Adrenal gland (tissue), 12 donors: ENCODE measurements around the gene TGFB1. TPM values are rescaled to one million over a fixed set of nuclear protein-coding genes. Genes with fewer than 3 reads are reported as not detected.
"Not testable (repeated sequence)": the region's sequence is repeated elsewhere in the genome, so short reads cannot be mapped to it uniquely, and the experiment has no call there.

Source experiments
- DNase-seq, 7 donors: peaks; one replicate each; pipeline ENCODE4 v3.0.0-alpha.2; 2019 to 2020
- H3K27ac ChIP-seq, 5 donors: fragments of 200-600 bp; sonication (generic) in 4 of 5; 1 replicate in 3 of 5; 2 replicates in 2 of 5; pipeline versions ENCODE4 v1.5.1 to v1.8.0; 2016 to 2020; ENCODE audit warnings: mild to moderate bottlenecking in 1 of 5
- H3K27me3 ChIP-seq: fragments of 200-600 bp; 2 replicates; pipeline ENCODE4 v1.8.0; 2021
- H3K36me3 ChIP-seq, 2 donors: fragments of 200-600 bp; replicated peaks in 1 of 2; 1 replicate in 1 of 2; 2 replicates in 1 of 2; pipeline versions ENCODE4 v1.5.1 to v1.8.0; 2018 to 2022
- H3K4me1 ChIP-seq, 2 donors: fragments of 200-600 bp; replicated peaks in 1 of 2; 1 replicate in 1 of 2; 2 replicates in 1 of 2; pipeline versions ENCODE4 v1.5.1 to v1.8.0; 2018 to 2021
- H3K4me3 ChIP-seq, 4 donors: fragments of 200-600 bp; sonication (generic) in 3 of 4; one replicate each; pipeline ENCODE4 v1.5.1; 2016 to 2018
- H3K9me3 ChIP-seq, 3 donors: fragments of 200-600 bp; sonication (generic) in 1 of 3; replicated peaks in 1 of 3; 1 replicate in 2 of 3; 2 replicates in 1 of 3; pipeline versions ENCODE4 v1.5.1 to v1.8.0; 2016 to 2021
- CTCF ChIP-seq, 6 experiments: fragments of 450-650 bp in 4 of 6; fragments of 200-600 bp in 2 of 6; sonication (generic) in 1 of 6; IDR thresholded peaks; 1 replicate in 5 of 6; 2 replicates in 1 of 6; pipeline versions ENCODE4 v1.5.1 to v1.8.0; 2016 to 2021; ENCODE audit warnings: antibody characterized with exemption in 6 of 6, mild to moderate bottlenecking in 2 of 6, moderate library complexity in 1 of 6
- POLR2A ChIP-seq, 2 donors: fragments of 450-650 bp; IDR thresholded peaks; one replicate each; pipeline ENCODE4 v1.6.1; 2017; ENCODE audit warnings: antibody characterized with exemption in 2 of 2, mild to moderate bottlenecking in 2 of 2, moderate library complexity in 1 of 2
- WGBS, 4 donors: extraction: QIAGEN DNeasy Blood & Tissue Kit in 2 of 4; methylation state at CpG; one replicate each; pipeline versions ENCODE4 v1.1.5 to v1.1.7; 2013 to 2017; 5-methylcytosine and 5-hydroxymethylcytosine counted together
- intact Hi-C, 2 donors: fragments of 100-400 bp; cut with DNase I; formaldehyde crosslinking; loops; one replicate each; pipeline versions ENCODE4 v1.14.1 to v1.15.0; 2022 to 2023
- polyA plus RNA-seq, 3 donors: library from polyadenylated mRNA; stranded (reverse); fragments of 200-250 nt in 2 of 3; fragments of 350-450 nt in 1 of 3; fragmentation: Illumina TruSeq in 1 of 3; extraction: RNeasy Lipid Tissue Mini Kit (QIAGEN cat#74804) in 1 of 3; gene quantifications; one replicate each; pipeline ENCODE4 v1.2.3, GENCODE V29; 2013 to 2014
- total RNA-seq, 9 donors: library from RNA; depleted of rRNA in 4 of 9; stranded (reverse); fragments of >200 nt in 4 of 9; fragments of 120-200 nt in 1 of 9; fragmentation: NEBNext Ultra II Directional in 1 of 9; extraction: Animal tissue kit (Norgen Biotek cat#: 25700) in 1 of 9; gene quantifications; one replicate each; pipeline versions ENCODE4 v1.1.0 to v1.2.4, GENCODE V29; 2013 to 2023
- donor health status: healthy with polysubstance abuse.
- donor health status: Bipolar disorder and iron deficiency.
- donor health status: DM: yes; HTN: yes; CAD: no.
- donor health status: DM: no; HTN: no; CAD: no.
- donor health status: DM: no; HTN: no; CAD: no.
- donor health status: DM: yes; HTN: yes; CAD: no.

TGFB1 gene
- total and polyA plus RNA-seq, 12 donors, result 1.6 to 75.9 (median 35.7) TPM

DNA sequence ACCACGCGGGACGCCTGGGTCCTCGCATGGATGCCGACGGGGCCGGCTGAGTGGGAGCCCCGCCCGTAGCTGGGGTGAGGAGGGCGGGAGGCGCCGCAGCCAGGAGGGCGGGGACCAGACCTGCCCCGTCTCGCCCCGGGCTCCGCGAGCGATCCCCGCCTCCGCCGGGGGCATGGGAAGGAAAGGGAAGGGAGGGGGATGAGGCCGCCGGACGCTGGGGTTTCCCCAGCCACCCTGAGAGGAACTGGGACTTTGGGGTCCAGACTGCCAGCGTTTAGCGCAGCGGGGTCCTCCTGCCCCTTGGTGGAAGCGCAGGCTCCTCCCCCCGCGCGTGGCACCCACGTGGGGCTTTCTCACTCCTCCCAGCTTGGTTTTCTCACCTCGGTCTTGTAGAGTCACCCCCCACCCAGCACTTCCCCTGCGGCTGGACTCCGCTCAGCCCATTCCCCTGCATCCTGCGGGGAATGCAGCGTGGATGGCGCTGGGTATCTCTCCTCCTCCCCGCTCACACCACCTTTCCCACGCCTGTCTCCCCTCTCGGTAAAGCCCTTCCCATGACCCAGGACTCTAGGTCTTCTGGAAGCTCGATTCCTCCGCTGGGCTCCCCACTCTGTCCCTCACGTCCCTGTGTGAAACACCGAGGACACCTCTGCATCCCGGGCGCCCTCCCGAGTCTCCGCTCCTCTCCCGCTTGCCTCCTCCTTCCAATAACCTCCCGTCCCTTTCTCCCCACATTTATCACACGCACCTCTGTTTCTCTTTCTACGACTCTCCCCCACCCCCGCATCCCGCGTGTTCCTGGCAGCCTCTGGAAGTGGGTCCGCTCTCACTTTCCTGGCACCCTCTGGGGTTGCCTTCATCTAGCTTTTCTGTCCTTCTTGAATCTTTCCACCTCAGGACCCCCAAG is 2.1 kb downstream of the TGFB1 start:
- intact Hi-C loops, result no loop called here
- H3K36me3 ChIP-seq, result peaks cover 0 to 14% of the 10 kb centered on the region in 2 donors
- H3K4me3 ChIP-seq, result peak overlapping the region in 3 of 4 donors; percentile 48 to 74 (median 50)
- peak overlapping the region in 1 of 5 donors; percentile 46 for H3K27ac ChIP-seq
- no peaks in the 10 kb centered on the region for H3K27me3 ChIP-seq
- no peaks in the 10 kb centered on the region for H3K9me3 ChIP-seq
- 0 to 1% (median 0%) methylated on average over 31 to 58 of the region's 58 CpGs for WGBS, 4 donors
- TF ChIP-seq CTCF (IDR thresholded peaks at IDR 0.05), result no peak
- peak in 1 of 2 donors; percentile 12 for TF ChIP-seq POLR2A (IDR thresholded peaks at IDR 0.05)
- H3K4me1 ChIP-seq, result peaks cover 17 to 29% of the 10 kb centered on the region in 2 donors
- peak; percentile 46 to 78 (median 61) for DNase-seq

- Histone ChIP-seq H3K27ac (peak overlapping the region in 1 of 5 donors; percentile 46), H3K27me3 (no peaks in the 10 kb centered on the region), H3K9me3 (no peaks in the 10 kb centered on the region), H3K36me3 (peaks cover 0 to 21% of the 10 kb centered on the region in 2 donors), H3K4me1 (peaks cover 17 to 29% of the 10 kb centered on the region in 2 donors), H3K4me3 (peak overlapping the region in 2 of 4 donors; percentile 50 to 74)
- peak in 1 of 7 donors; percentile 37 for DNase-seq
- 6 to 16% (median 10%) methylated on average over 19 to 22 of the region's 22 CpGs for WGBS, 4 donors
- TF ChIP-seq POLR2A (IDR thresholded peaks at IDR 0.05) (no peak), CTCF (IDR thresholded peaks at IDR 0.05) (no peak)
- intact Hi-C loops, result no loop called here
Measured at GRCh38 chr19:41350735-41351338, 2.9 kb downstream of the TGFB1 start.

DNA sequence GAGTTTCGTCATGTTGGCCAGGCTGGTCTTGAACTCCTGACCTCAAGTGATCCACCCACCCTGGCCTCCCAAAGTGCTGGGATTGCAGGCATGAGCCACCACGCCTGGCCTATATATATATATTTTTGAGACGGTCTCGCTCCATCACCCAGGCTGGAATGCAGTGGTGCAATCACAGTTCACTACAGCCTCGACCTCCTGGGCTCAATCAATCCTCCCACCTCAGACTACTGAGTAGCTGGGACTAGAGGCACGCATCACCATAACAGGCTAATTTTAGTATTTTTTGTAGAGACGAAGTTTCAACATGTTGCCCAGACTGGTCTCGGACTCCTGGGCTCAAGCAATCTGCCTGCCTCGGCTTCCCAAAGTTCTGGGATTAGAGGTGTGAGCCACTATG is 6.8 kb downstream of the TGFB1 start:
- H3K9me3 ChIP-seq, H3K27me3 ChIP-seq, intact Hi-C loops, H3K27ac ChIP-seq, DNase-seq, H3K4me3 ChIP-seq: not testable (repeated sequence)
- WGBS, 4 donors, result 84 to 96% (median 89%) methylated on average over 9 of the region's 9 CpGs
- Histone ChIP-seq H3K36me3 (peaks cover 0 to 40% of the 10 kb centered on the region in 2 donors), H3K4me1 (peaks cover 7 to 16% of the 10 kb centered on the region in 2 donors)

DNA sequence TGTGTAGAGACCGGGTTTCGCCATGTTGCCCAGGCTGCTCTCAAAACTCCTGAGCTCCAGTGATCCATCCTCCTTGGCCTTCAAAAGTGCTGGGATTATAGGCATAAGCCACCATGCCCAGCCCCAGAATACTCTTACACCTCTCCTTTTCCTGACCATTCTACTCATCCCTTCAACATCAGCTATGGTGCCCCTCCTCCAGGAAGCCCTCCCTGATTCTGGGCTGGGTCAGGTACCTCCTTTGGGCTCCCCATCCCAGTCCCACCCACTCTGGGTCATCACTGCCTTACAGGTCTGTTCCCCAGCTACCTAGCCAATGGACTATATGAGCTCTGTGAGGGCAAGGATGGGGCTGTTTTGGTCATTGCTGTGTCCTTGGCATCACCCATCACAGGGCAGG is 9.6 kb downstream of the TGFB1 start:
- H3K27ac ChIP-seq, result no peak overlapping the region
- H3K36me3 ChIP-seq, result peaks cover 0 to 45% of the 10 kb centered on the region in 2 donors
- DNase-seq, result no peak
- H3K9me3 ChIP-seq, result no peaks in the 10 kb centered on the region
- no peak overlapping the region for H3K4me3 ChIP-seq
- no peaks in the 10 kb centered on the region for H3K27me3 ChIP-seq
- intact Hi-C loops, result no loop called here
- 96 to 100% (median 100%) methylated on average over 2 of the region's 2 CpGs for WGBS, 4 donors
- TF ChIP-seq CTCF (IDR thresholded peaks at IDR 0.05), result no peak
- TF ChIP-seq POLR2A (IDR thresholded peaks at IDR 0.05), result no peak
- no peaks in the 10 kb centered on the region for H3K4me1 ChIP-seq
